KOPT-K1 (cell line): ENCODE results near the gene DTWD2.
"Not testable (repeated sequence)": the region's sequence is repeated elsewhere in the genome, so short reads cannot be mapped to it uniquely, and the experiment has no call there.

ENCODE experiments used
- H3K27ac ChIP-seq: fragments of 200-600 bp; sonication (generic); 2 replicates; pipeline ENCODE4 v1.5.1; 2016; ENCODE audit warnings: antibody characterized with exemption, mild to moderate bottlenecking, low read depth, low read length; ENCODE audit not compliant: poor library complexity, severe bottlenecking
- H3K36me3 ChIP-seq: fragments of 200-600 bp; sonication (generic); 2 replicates; pipeline ENCODE4 v1.5.1; 2017; ENCODE audit warnings: antibody characterized with exemption, mild to moderate bottlenecking, low read length, moderate library complexity; ENCODE audit not compliant: insufficient read depth
- H3K9me3 ChIP-seq: fragments of 200-600 bp; sonication (generic); 2 replicates; pipeline ENCODE4 v1.5.1; 2017; ENCODE audit warnings: antibody characterized with exemption, low read length, mild to moderate bottlenecking; ENCODE audit not compliant: insufficient read depth, poor library complexity, severe bottlenecking

DTWD2 gene

GRCh38 chr5:118946138-118946800 lies 42.1 kb downstream of the DTWD2 start:
- Histone ChIP-seq H3K36me3 (no peaks in the 10 kb centered on the region), H3K27ac (no peak overlapping the region), H3K9me3 (no peaks in the 10 kb centered on the region)

- Histone ChIP-seq H3K27ac (no peak overlapping the region), H3K9me3 (no peaks in the 10 kb centered on the region), H3K36me3 (no peaks in the 10 kb centered on the region)
Observed at GRCh38 chr5:118937393-118938061, 50.8 kb downstream of the DTWD2 start.

GRCh38 chr5:118933703-118934102 lies 54.6 kb downstream of the DTWD2 start:
- Histone ChIP-seq H3K9me3 (no peaks in the 10 kb centered on the region), H3K36me3 (no peaks in the 10 kb centered on the region), H3K27ac (no peak overlapping the region)

- no peaks in the 10 kb centered on the region for H3K9me3 ChIP-seq
- no peak overlapping the region for H3K27ac ChIP-seq
- no peaks in the 10 kb centered on the region for H3K36me3 ChIP-seq
Observed at GRCh38 chr5:118931564-118931963, 56.8 kb downstream of the DTWD2 start.

GRCh38 chr5:118924006-118924389 lies 64.3 kb downstream of the DTWD2 start:
- H3K36me3 ChIP-seq, result no peaks in the 10 kb centered on the region
- no peak overlapping the region for H3K27ac ChIP-seq
- H3K9me3 ChIP-seq, result no peaks in the 10 kb centered on the region

- Histone ChIP-seq H3K36me3 (no peaks in the 10 kb centered on the region), H3K9me3 (no peaks in the 10 kb centered on the region), H3K27ac (no peak overlapping the region)
Observed at GRCh38 chr5:118923295-118924005, 64.9 kb downstream of the DTWD2 start.

- no peaks in the 10 kb centered on the region for H3K36me3 ChIP-seq
- H3K27ac ChIP-seq, result no peak overlapping the region
- H3K9me3 ChIP-seq, result no peaks in the 10 kb centered on the region
Observed at GRCh38 chr5:118921866-118922265, 66.5 kb downstream of the DTWD2 start.

GRCh38 chr5:118919016-118919415 lies 69.3 kb downstream of the DTWD2 start:
- H3K27ac ChIP-seq, result no peak overlapping the region
- peaks cover 2% of the 10 kb centered on the region for H3K9me3 ChIP-seq
- H3K36me3 ChIP-seq, result no peaks in the 10 kb centered on the region

- H3K27ac ChIP-seq, result no peak overlapping the region
Observed at GRCh38 chr5:118918232-118918631, 70.1 kb downstream of the DTWD2 start.

GRCh38 chr5:118907536-118907935 lies 80.8 kb downstream of the DTWD2 start:
- not testable (repeated sequence) for H3K27ac ChIP-seq, H3K9me3 ChIP-seq

More at GRCh38 chr5:118918232-118918631, 70.1 kb downstream of the DTWD2 start:
- Histone ChIP-seq H3K36me3 (no peaks in the 10 kb centered on the region), H3K9me3 (peaks cover 3% of the 10 kb centered on the region)

GRCh38 chr5:118906947-118907346 lies 81.4 kb downstream of the DTWD2 start:
- Histone ChIP-seq H3K36me3 (no peaks in the 10 kb centered on the region), H3K9me3 (no peaks in the 10 kb centered on the region), H3K27ac (no peak overlapping the region)

More at GRCh38 chr5:118907536-118907935, 80.8 kb downstream of the DTWD2 start:
- H3K36me3 ChIP-seq, result not testable (repeated sequence)

- H3K9me3 ChIP-seq, result no peaks in the 10 kb centered on the region
- no peaks in the 10 kb centered on the region for H3K36me3 ChIP-seq
- H3K27ac ChIP-seq, result no peak overlapping the region
Observed at GRCh38 chr5:118905196-118905595, 83.2 kb downstream of the DTWD2 start.

GRCh38 chr5:118902656-118903438 lies 85.5 kb downstream of the DTWD2 start:
- Histone ChIP-seq H3K27ac (no peak overlapping the region), H3K9me3 (no peaks in the 10 kb centered on the region)

GRCh38 chr5:118894709-118895108 lies 93.6 kb downstream of the DTWD2 start:
- no peaks in the 10 kb centered on the region for H3K9me3 ChIP-seq
- no peaks in the 10 kb centered on the region for H3K36me3 ChIP-seq
- H3K27ac ChIP-seq, result no peak overlapping the region

More at GRCh38 chr5:118902656-118903438, 85.5 kb downstream of the DTWD2 start:
- H3K36me3 ChIP-seq, result no peaks in the 10 kb centered on the region

- H3K27ac ChIP-seq, result no peak overlapping the region
- no peaks in the 10 kb centered on the region for H3K9me3 ChIP-seq
- no peaks in the 10 kb centered on the region for H3K36me3 ChIP-seq
Observed at GRCh38 chr5:118891252-118891651, 97.1 kb downstream of the DTWD2 start.
